ENCODE data around the gene HLA-A. TPM values are rescaled to one million over a fixed set of nuclear protein-coding genes. Genes with fewer than 3 reads are reported as not detected.
"Not testable (repeated sequence)": the region's sequence is repeated elsewhere in the genome, so short reads cannot be mapped to it uniquely, and the experiment has no call there.

The HLA-A gene
- total RNA-seq, 2 experiments from 2014 or later, result 2,013 to 2,035 TPM

DNA sequence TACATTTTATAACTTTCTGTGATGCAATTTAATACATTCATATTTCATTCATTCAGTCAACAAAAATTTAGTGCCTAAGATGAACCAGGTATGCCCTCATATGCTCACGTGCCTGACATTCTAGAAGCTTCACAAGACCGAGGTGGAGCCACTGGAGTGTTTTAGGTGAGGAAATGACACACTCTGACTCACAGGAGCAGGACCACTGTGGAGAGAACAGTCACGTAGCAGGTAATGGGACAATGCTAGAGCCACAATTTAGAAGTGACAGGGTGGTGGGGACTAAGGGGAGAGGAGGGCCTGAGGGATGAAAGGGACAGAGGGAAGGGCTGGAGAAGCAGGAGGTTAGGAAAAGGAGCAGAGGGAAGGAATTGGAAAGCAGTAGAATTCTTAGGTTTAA lies 17.6 kb upstream of the HLA-A start:
- ATAC-seq (ENCODE audit: low read depth) (no peak), DNase-seq (no peak)
- H3K36me3 Mint-ChIP-seq, result no peaks in the 10 kb centered on the region
- H3K9me3 Mint-ChIP-seq, result no peaks in the 10 kb centered on the region
- peaks cover 7% of the 10 kb centered on the region for H3K4me1 Mint-ChIP-seq
- POLR2A ChIA-PET, result no interaction called here
- no peak overlapping the region for H3K27ac Mint-ChIP-seq
- H3K4me3 Mint-ChIP-seq, result no peak overlapping the region
- H3K27me3 Mint-ChIP-seq, result no peaks in the 10 kb centered on the region

DNA sequence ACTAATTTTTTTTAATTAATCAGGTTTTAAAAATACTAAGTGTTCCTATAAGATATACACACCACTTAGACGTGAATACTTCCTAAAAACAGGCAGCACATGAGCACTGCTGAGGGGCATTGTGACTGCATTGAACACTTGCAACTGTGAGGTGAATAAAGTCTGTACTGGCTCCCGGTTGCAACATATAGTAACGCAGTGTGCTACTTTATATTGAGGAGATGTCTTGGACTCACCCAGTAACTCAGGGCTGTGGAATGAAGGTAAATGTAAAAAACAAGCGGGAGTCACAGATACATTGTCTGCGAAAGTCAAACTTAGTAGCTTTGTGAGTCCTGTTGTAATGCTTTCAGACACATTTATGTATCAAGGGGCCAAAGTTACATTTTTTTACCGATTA lies 17.0 kb upstream of the HLA-A start:
- peaks cover 7% of the 10 kb centered on the region for H3K4me1 Mint-ChIP-seq
- H3K27me3 Mint-ChIP-seq, result no peaks in the 10 kb centered on the region
- no peaks in the 10 kb centered on the region for H3K9me3 Mint-ChIP-seq
- DNase-seq (no peak), ATAC-seq (ENCODE audit: low read depth) (no peak)
- POLR2A ChIA-PET, result interaction anchor here (1.5 kb wide), 1 partner anchor 16 kb away, joined by 9 read pairs; the partner anchor contains the start of gene HLA-A
- H3K4me3 Mint-ChIP-seq, result peak overlapping the region; percentile 86
- H3K27ac Mint-ChIP-seq, result peak overlapping the region; percentile 12
- H3K36me3 Mint-ChIP-seq, result peaks cover 2% of the 10 kb centered on the region

DNA sequence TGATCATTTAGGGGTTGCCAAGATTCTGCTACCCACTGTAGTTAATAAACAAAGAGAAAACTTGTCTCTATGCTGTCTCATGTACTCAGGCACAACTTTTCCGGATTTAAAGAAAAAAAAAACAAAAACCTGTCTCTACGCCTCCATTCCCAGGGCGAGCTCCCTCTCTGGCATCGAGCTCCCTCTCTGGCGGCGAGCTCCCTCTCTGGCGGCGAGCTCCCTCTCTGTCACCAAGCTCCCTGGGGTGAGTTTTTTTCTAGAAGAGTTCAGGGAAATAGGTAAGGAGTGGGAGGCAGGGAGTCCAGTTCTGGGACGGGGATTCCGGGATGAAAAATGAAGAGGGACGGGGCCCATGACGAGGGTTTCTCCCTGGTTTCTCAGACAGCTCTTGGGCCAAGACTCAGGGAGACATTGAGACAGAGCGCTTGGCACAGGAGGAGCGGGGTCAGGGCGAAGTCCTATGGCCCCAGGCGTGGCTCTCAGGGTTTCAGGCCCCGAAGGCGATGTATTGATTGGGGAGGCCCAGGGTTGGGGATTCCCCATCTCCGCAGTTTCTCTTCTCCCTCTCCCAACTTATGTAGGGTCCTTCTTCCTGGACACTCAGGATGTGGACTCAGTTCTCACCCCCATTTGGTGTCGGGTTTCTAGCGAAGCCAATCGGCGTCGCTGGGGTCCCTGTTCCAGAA lies 16.5 kb upstream of the HLA-A start:
- H3K27ac Mint-ChIP-seq, result peak overlapping the region; percentile 89
- H3K4me3 Mint-ChIP-seq, result peak overlapping the region; percentile 86
- H3K9me3 Mint-ChIP-seq, result no peaks in the 10 kb centered on the region
- DNase-seq (no peak), ATAC-seq (ENCODE audit: low read depth) (no peak)
- POLR2A ChIA-PET, result interaction anchor here (1.5 kb wide), 1 partner anchor 16 kb away, joined by 9 read pairs; the partner anchor contains the start of gene HLA-A
- no peaks in the 10 kb centered on the region for H3K27me3 Mint-ChIP-seq
- peaks cover 7% of the 10 kb centered on the region for H3K4me1 Mint-ChIP-seq
- peaks cover 2% of the 10 kb centered on the region for H3K36me3 Mint-ChIP-seq

DNA sequence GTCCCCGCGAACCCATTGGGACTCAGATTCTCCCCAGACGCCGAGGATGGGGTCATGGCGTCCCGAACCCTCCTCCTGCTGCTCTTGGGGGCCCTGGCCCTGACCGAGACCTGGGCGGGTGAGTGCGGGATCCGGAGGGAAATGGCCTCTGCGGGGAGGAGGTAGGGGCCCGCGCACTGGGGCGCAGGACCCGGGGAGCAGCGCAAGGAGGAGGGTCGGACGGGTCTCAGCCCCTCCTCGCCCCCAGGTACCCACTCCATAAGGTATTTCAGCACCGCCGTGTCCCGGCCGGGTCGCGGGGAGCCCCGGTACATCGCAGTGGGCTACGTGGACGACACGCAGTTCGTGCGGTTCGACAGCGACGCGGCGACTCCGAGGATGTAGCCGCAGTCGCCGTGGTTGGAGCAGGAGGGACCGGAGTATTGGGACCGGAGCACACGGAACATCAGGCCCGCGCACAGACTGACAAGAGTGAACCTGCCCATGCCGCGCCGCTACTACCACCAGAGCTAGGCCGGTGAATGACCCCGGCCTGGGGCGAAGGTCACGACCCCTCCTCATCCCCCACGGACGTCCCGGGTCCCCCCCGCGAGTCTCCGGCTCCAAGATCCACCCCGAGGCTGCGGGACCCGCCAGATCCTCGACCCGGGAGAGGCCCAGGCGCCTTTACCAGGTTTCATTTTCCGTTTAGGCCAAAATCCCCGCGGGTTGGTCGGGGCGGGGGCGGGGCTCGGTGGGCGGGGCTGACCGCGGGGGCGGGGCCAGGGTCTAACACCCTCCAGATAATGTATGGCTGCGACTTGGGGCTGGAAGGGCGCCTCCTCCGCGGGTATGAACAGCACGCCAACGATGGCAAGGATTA lies 15.7 kb upstream of the HLA-A start:
- peak; percentile 95 for ATAC-seq (ENCODE audit: low read depth)
- DNase-seq, result peak; percentile 65
- peaks cover 7% of the 10 kb centered on the region for H3K4me1 Mint-ChIP-seq
- H3K36me3 Mint-ChIP-seq, result peaks cover 2% of the 10 kb centered on the region
- POLR2A ChIA-PET, result interaction anchor here (1.5 kb wide), 1 partner anchor 15 kb away, joined by 9 read pairs; the partner anchor contains the start of gene HLA-A
- H3K27me3 Mint-ChIP-seq, result no peaks in the 10 kb centered on the region
- peak overlapping the region; percentile 93 for H3K27ac Mint-ChIP-seq
- H3K9me3 Mint-ChIP-seq, result no peaks in the 10 kb centered on the region
- peak overlapping the region; percentile 86 for H3K4me3 Mint-ChIP-seq

DNA sequence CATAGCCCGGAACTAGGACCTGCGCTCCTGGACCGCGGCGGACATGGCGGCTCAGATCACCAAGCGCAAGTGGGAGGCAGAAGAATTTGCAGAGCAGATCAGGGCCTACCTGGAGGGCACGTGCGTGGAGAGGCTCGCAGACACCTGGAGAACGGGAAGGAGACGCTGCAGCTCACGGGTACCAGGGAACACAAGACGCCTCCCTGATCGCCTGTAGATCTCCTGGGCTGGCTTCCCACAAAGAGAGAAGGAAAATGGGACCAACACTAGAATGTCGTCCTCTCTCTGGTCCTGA lies 15.1 kb upstream of the HLA-A start:
- no peak for ATAC-seq (ENCODE audit: low read depth)
- POLR2A ChIA-PET, result interaction anchor here (0.5 kb wide), 1 partner anchor 13 kb away, joined by 3 read pairs; no protein-coding TSS in a partner anchor

DNA sequence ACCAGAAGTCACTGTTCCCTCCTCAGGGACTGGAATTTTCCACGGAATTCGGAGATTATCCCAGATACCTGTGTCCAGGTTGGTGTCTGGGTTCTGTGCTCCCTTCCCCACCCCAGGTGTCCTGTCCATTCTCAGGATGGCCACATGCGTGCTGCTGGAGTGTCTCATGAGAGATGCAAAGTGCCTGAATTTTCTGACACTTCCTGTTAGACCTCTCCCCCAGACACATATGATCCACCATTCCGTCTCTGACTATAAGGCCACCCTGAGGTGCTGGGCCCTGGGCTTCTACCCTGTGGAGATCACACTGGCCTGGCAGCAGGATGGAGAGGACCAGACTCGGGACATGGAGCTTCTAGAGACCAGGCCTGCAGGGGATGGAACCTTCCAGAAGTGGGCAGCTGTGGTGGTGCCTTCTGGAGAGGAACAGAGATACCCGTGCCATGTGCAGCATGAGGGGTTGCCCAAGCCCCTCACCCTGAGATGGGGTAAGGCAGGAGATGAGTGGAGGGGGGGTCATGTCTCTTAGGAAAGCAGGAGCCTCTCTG lies 14.4 kb upstream of the HLA-A start:
- Mint-ChIP-seq H3K27me3 (no peaks in the 10 kb centered on the region), H3K27ac (no peak overlapping the region), H3K36me3 (peaks cover 2% of the 10 kb centered on the region), H3K9me3 (no peaks in the 10 kb centered on the region), H3K4me1 (peaks cover 7% of the 10 kb centered on the region), H3K4me3 (no peak overlapping the region)
- ATAC-seq (ENCODE audit: low read depth), result no peak
- POLR2A ChIA-PET, result interaction anchor here (0.5 kb wide), 1 partner anchor 13 kb away, joined by 3 read pairs; no protein-coding TSS in a partner anchor
- DNase-seq, result no peak

More for the DNA sequence above, 15.1 kb upstream of the HLA-A start:
- Mint-ChIP-seq H3K27me3 (no peaks in the 10 kb centered on the region), H3K9me3 (no peaks in the 10 kb centered on the region), H3K36me3 (peaks cover 2% of the 10 kb centered on the region), H3K4me3 (peak overlapping the region; percentile 86), H3K4me1 (peaks cover 7% of the 10 kb centered on the region), H3K27ac (peak overlapping the region; percentile 93)
- DNase-seq, result no peak

DNA sequence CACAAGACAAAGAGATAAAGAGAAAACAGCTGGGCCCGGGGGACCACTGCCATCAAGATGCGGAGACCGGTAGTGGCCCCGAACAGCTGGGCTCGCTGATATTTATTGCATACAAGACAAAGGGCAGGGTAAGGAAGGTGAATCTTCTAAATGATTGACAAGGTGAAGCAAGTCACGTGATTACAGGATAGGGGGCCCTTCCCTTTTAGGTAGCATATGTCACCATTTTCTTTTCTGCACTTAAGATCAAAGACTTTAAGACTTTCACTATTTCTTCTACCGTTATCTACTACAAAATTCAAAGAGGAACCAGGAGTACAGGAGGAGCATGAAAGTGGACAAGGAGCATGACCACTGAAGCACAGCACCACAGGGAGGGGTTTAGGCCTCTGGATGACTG lies 12.3 kb upstream of the HLA-A start:
- not testable (repeated sequence) for H3K9me3 Mint-ChIP-seq; H3K36me3 Mint-ChIP-seq; H3K27ac Mint-ChIP-seq; H3K4me3 Mint-ChIP-seq; H3K27me3 Mint-ChIP-seq; ATAC-seq (ENCODE audit: low read depth); H3K4me1 Mint-ChIP-seq; DNase-seq
- POLR2A ChIA-PET, result interaction anchor here (0.6 kb wide), 1 partner anchor 1189 kb away, joined by 4 read pairs; no protein-coding TSS in a partner anchor

DNA sequence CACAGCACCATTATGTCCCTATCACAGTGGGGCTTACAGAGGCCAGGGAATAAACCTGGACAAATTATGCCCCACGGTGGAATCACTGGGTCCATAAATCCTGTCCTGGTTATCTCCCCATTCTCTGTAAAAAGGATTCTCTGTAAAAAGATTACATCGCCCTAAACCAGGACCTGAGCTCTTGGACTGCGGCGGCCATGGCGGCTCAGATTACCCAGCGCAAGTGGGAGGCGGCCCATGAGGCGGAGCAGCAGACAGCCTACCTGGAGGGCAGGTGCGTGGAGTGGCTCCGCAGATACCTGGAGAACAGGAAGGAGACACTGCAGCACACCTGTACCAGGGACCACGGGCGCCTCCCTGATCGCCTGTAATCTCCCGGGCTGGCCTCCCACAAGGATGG lies 8.4 kb upstream of the HLA-A start:
- Mint-ChIP-seq H3K27ac (no peak overlapping the region), H3K4me1 (no peaks in the 10 kb centered on the region), H3K27me3 (peaks cover 4% of the 10 kb centered on the region), H3K9me3 (peaks cover 1% of the 10 kb centered on the region), H3K4me3 (no peak overlapping the region), H3K36me3 (peaks cover 3% of the 10 kb centered on the region)
- DNase-seq, result no peak
- no peak for ATAC-seq (ENCODE audit: low read depth)
- POLR2A ChIA-PET, result no interaction called here

DNA sequence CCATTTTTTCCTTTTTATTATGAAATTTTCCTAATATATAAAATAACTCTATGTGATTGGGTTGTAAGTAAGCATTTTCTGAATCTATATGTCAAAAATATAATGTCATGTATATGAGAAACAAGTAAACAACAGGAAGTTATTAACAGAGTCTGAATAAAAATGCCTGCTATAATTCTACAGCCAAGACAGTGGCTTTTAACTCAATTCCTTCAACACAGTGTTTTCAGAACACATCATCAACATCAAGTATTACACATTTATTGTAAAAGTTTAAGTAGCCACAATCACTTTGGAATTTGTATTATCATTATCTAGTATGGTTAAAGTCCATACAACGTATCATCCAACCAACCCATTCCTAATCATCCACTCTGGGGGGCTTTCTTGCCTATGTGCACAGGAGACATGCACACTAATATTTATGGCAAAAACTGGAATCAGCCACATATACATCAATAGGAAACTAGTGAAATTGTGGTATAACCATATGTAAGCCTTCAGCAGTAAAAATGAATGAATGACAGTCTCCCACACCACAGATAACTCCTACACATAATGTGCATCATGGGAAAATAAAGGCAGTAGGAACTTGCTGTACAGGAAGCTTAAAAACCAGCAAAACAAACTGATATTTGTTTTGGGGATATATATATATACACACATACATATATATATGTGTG lies 6.9 kb upstream of the HLA-A start:
- Mint-ChIP-seq H3K9me3 (peaks cover 1% of the 10 kb centered on the region), H3K4me3 (no peak overlapping the region), H3K4me1 (no peaks in the 10 kb centered on the region), H3K36me3 (peaks cover 2% of the 10 kb centered on the region), H3K27ac (no peak overlapping the region), H3K27me3 (peaks cover 4% of the 10 kb centered on the region)
- POLR2A ChIA-PET, result no interaction called here
- ATAC-seq (ENCODE audit: low read depth) (no peak), DNase-seq (no peak)

DNA sequence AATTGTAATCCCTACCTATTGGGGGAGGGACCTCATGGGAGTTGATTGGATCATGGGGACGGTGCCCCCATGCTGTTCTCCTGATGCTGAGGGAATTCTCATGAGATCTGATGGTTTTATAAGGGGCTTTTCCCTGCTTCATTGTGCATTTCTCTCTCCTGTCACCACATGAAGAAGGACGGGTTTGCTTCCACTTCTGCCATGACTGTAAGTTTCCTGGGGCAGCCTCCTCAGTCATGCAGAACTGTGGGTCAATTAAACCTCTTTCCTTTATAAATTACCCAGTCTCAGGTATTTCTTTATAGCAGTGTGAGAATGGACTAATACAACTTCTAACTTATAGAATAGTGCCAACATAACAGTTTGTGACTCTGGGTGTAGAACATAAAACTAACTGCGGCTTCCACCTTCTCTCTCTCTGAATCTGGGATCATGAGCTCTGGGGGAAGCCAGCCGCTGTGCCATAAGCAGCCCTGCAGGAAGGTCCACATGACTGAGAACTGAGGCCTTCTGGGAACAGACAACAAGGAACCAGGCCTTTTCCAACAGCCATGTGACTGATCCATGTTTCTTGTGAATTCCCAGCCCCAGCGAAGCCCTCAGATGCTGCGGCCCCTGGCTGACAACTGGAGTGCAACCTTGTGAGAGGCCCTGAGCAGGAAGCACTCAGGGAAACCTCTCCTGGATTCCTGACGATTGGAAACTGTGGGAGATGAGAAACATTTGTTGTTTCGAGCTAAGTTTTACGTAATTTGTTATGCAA lies 3.4 kb upstream of the HLA-A start:
- no peak for DNase-seq
- H3K4me3 Mint-ChIP-seq, result no peak overlapping the region
- H3K36me3 Mint-ChIP-seq, result peaks cover 15% of the 10 kb centered on the region
- no peak for ATAC-seq (ENCODE audit: low read depth)
- POLR2A ChIA-PET, result no interaction called here
- H3K9me3 Mint-ChIP-seq, result peaks cover 1% of the 10 kb centered on the region
- peaks cover 4% of the 10 kb centered on the region for H3K27me3 Mint-ChIP-seq
- no peak overlapping the region for H3K27ac Mint-ChIP-seq
- H3K4me1 Mint-ChIP-seq, result peaks cover 14% of the 10 kb centered on the region

DNA sequence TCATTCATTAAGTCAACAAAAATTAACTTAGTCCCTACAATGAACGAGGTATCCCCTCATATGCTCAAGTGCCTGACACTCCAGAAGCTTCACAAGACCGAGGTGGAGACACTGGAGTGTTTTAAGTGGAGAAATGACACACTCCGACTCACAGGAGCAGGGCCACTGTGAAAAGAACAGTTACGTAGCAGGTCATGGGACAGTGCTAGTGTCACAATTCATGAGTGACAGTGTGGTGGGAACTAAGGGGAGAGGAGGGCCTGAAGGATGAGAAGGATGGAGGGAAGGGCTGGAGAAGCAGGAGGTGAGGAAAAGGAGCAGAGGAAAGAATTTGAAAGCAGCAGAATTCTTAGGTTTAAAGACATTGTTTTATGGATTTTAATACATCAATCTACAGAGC lies 1.3 kb upstream of the HLA-A start:
- POLR2A ChIA-PET, result interaction anchor here (0.6 to 2.5 kb wide), 5 partner anchors 14 to 120 kb away, joined by 3 to 15 read pairs (median 7); partner anchors contain the start of gene POLR1H
- peaks cover 33% of the 10 kb centered on the region for H3K36me3 Mint-ChIP-seq
- peak overlapping the region; percentile 97 for H3K4me3 Mint-ChIP-seq
- no peak for ATAC-seq (ENCODE audit: low read depth)
- H3K27ac Mint-ChIP-seq, result peak overlapping the region; percentile 100
- DNase-seq, result no peak
- H3K9me3 Mint-ChIP-seq, result peaks cover 1% of the 10 kb centered on the region
- H3K27me3 Mint-ChIP-seq, result peaks cover 4% of the 10 kb centered on the region
- H3K4me1 Mint-ChIP-seq, result peaks cover 30% of the 10 kb centered on the region

DNA sequence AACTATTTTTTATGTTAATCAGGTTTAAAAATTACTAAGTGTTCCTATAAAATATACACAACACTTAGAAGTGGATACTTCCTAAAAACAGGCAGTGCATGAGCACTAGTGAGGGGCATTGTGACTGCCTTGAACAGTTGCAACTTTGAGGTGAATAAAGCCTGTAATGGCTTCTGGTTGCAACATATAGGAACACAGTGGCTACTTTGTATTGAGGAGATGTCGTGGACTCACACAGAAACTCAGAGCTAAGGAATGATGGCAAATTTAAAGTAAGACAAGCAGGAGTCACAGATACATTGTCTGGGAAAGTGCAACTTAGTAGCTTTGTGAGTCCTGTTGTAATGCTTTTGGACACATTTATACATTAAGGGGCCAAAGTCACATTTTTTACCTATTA lies 861 bp upstream of the HLA-A start:
- H3K4me1 Mint-ChIP-seq, result peaks cover 34% of the 10 kb centered on the region
- H3K4me3 Mint-ChIP-seq, result peak overlapping the region; percentile 97
- POLR2A ChIA-PET, result interaction anchor here (0.8 to 2.5 kb wide), 7 partner anchors 15 to 233 kb away, joined by 3 to 15 read pairs (median 7); partner anchors contain the start of gene POLR1H

More for the DNA sequence above, 861 bp upstream of the HLA-A start:
- no peak for ATAC-seq (ENCODE audit: low read depth)
- no peak for DNase-seq
- Mint-ChIP-seq H3K27ac (peak overlapping the region; percentile 100), H3K27me3 (peaks cover 4% of the 10 kb centered on the region), H3K36me3 (peaks cover 37% of the 10 kb centered on the region), H3K9me3 (peaks cover 1% of the 10 kb centered on the region)
